Measurements from ENCODE around the gene SLCO3A1.
A peak's percentile ranks its signal among the peaks of the same experiment; 100 is the strongest.
"Not testable (repeated sequence)": the region's sequence is repeated elsewhere in the genome, so short reads cannot be mapped to it uniquely, and the experiment has no call there.

SLCO3A1 gene

GRCh38 chr15:92044203-92044909, 190.8 kb downstream of the SLCO3A1 start:
- DNase-seq = no peak

GRCh38 chr15:92047900-92048299, 194.4 kb downstream of the SLCO3A1 start:
- DNase-seq = no peak

GRCh38 chr15:92048739-92049138, 195.2 kb downstream of the SLCO3A1 start:
- no peak for DNase-seq

- no peak for DNase-seq
Observed at GRCh38 chr15:92049290-92049989, 195.9 kb downstream of the SLCO3A1 start.

GRCh38 chr15:92050220-92050898, 196.9 kb downstream of the SLCO3A1 start:
- DNase-seq = no peak

GRCh38 chr15:92051716-92052115, 198.2 kb downstream of the SLCO3A1 start:
- no peak for DNase-seq

- no peak for DNase-seq
Observed at GRCh38 chr15:92053753-92054316, 200.3 kb downstream of the SLCO3A1 start.

GRCh38 chr15:92056875-92057274, 203.4 kb downstream of the SLCO3A1 start:
- no peak for DNase-seq

- DNase-seq = no peak
Observed at GRCh38 chr15:92059036-92059970, 205.8 kb downstream of the SLCO3A1 start.

GRCh38 chr15:92059971-92060311, 206.4 kb downstream of the SLCO3A1 start:
- DNase-seq = not testable (repeated sequence)

GRCh38 chr15:92061511-92062195, 208.1 kb downstream of the SLCO3A1 start:
- no peak for DNase-seq

GRCh38 chr15:92062505-92062904, 209.0 kb downstream of the SLCO3A1 start:
- DNase-seq = no peak

GRCh38 chr15:92068121-92068520, 214.6 kb downstream of the SLCO3A1 start:
- peak; percentile 3 for DNase-seq

- peak; percentile 42 for DNase-seq
Observed at GRCh38 chr15:92069308-92070250, 216.1 kb downstream of the SLCO3A1 start.

GRCh38 chr15:92070251-92070650, 216.7 kb downstream of the SLCO3A1 start:
- not testable (repeated sequence) for DNase-seq

- no peak for DNase-seq
Observed at GRCh38 chr15:92071045-92071634, 217.6 kb downstream of the SLCO3A1 start.

GRCh38 chr15:92073044-92073785, 219.7 kb downstream of the SLCO3A1 start:
- no peak for DNase-seq

- no peak for DNase-seq
Observed at GRCh38 chr15:92074101-92074500, 220.6 kb downstream of the SLCO3A1 start.

GRCh38 chr15:92074646-92075045, 221.1 kb downstream of the SLCO3A1 start:
- DNase-seq = no peak

GRCh38 chr15:92075764-92076163, 222.3 kb downstream of the SLCO3A1 start:
- DNase-seq = no peak

All from stimulated activated naive CD4-positive, alpha-beta T cell treated with Interleukin-2 at 50 U/mL for 16 hours (primary cell).